ENCODE data around the gene NR6A1.
"Not testable (repeated sequence)": the region's sequence is repeated elsewhere in the genome, so short reads cannot be mapped to it uniquely, and the experiment has no call there.

The NR6A1 gene

GRCh38 chr9:124757616-124758015 is 13.5 kb downstream of the NR6A1 start:
- DNase-seq = no peak

DNA sequence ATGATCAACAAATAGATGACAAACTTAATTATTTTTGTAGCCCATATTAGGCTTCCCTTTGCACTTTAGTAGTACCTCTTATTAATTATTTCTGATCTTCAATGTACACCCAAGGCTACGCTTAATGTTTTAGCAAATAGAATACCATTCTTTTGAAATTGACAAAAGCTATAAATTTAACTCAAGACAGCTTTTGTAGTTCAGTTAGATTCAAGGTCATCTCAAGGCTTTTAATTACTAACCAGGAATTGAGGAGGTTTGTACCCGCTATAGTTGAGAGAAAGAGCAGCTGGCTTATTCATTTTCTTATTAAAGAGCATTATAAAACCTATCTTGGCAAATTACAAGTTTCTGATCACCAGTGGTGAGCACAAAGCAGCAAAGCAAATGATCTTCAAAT is 15.1 kb downstream of the NR6A1 start:
- DNase-seq = no peak

DNA sequence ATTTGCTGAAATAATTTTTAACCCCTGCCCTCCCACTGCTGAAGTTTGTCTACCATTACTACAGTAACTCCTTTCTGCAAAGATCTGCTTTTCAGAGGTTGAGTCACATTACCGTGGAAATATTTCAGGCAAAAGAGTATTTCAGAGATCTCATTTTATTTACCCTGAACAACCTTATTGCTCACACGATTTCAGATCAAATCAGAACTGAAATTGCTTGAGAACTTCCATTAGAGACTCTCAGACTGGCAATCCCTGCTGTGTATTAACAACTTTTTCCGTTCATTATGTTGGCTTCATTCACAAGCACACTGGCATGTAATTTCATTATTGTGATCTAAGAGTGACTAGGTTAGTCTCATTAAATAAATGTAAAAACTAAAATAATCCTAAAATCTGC is 16.1 kb downstream of the NR6A1 start:
- no peak for DNase-seq

- DNase-seq = no peak
Observed at GRCh38 chr9:124754289-124754688, 16.8 kb downstream of the NR6A1 start.

- DNase-seq = no peak
Observed at GRCh38 chr9:124752967-124753366, 18.1 kb downstream of the NR6A1 start.

- no peak for DNase-seq
Observed at GRCh38 chr9:124749781-124750180, 21.3 kb downstream of the NR6A1 start.

- no peak for DNase-seq
Observed at GRCh38 chr9:124749284-124749683, 21.8 kb downstream of the NR6A1 start.

DNA sequence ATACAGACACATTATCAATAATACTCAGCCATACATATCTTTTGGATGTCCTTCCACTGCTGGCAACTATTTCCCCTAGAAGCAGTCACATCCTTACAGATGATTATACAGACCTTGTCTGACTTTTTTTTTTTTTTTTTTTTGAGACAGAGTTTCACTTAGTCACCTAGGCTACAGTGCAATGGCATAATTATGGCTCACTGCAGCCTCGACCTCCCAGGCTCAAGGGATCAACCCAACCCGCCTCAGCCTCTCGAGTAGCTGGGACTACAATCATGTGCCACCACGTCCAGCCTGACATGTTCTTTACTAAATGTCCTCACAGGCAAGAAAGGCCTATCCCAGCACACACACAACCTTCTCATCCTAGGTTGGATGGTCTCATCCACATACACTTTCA is 24.0 kb downstream of the NR6A1 start:
- DNase-seq = no peak

- no peak for DNase-seq
Observed at GRCh38 chr9:124743686-124744348, 27.3 kb downstream of the NR6A1 start.

GRCh38 chr9:124742940-124743339 is 28.2 kb downstream of the NR6A1 start:
- DNase-seq = no peak

GRCh38 chr9:124741662-124742061 is 29.4 kb downstream of the NR6A1 start:
- DNase-seq = no peak

- DNase-seq = no peak
Observed at GRCh38 chr9:124741149-124741548, 30.0 kb downstream of the NR6A1 start.

- DNase-seq = no peak
Observed at GRCh38 chr9:124739360-124739759, 31.8 kb downstream of the NR6A1 start.

GRCh38 chr9:124738075-124738474 is 33.0 kb downstream of the NR6A1 start:
- not testable (repeated sequence) for DNase-seq

DNA sequence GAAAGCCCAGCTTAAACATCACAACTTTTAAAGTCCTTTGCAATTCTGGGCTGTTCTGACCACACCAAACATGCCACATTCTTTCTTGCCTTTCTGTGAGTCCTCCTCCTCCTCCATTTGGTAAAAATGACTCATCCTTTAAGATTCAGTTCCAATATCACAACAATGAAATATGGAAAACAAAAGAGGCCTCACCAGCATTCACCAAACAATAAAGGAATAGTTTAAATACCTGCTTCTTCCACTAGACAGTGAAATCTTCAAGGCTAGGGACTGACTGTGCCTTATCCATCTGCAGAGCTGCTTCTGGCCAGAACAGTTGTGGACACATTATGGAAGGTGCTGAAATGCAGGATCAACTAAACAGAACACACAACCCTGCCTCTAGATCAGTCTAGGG is 36.0 kb downstream of the NR6A1 start:
- DNase-seq = no peak

GRCh38 chr9:124734741-124735083 is 36.4 kb downstream of the NR6A1 start:
- not testable (repeated sequence) for DNase-seq

DNA sequence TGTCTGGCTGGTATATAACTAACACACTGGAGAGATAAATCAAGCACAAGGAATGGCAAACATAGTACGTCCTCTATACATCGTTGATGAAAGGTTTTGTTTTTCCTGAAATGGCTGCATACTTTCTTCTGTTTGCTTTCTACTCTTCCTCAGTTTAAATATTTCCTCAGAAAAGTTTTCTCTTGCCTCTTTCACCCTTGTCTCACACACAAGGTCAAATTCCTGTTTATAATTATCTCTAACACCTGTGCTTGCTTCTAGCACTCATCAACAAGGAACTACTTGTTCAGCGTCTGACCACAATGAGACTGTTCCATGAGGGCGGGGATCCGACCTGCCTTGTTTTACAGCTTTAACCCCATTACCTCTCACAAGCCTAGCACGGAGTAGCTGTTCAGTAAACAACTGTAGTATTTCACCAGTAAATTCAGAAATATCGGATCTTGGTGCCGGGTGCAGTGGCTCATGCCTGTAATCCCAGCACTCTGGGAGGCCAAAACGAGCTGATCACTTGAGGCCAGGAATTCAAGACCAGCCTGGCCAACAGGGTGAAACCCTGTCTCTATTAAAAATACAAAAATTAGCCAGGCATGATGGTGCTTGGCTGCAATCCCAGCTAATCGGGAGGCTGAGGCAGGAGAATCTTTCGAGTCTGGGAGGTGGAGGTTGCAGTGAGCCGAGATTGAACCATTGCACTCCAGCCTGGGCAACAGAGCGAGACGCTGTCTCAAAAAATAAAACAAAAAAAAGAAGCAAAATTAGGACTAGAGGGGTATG is 37.0 kb downstream of the NR6A1 start:
- no peak for DNase-seq

GRCh38 chr9:124730772-124731171 is 40.3 kb downstream of the NR6A1 start:
- DNase-seq = no peak

DNA sequence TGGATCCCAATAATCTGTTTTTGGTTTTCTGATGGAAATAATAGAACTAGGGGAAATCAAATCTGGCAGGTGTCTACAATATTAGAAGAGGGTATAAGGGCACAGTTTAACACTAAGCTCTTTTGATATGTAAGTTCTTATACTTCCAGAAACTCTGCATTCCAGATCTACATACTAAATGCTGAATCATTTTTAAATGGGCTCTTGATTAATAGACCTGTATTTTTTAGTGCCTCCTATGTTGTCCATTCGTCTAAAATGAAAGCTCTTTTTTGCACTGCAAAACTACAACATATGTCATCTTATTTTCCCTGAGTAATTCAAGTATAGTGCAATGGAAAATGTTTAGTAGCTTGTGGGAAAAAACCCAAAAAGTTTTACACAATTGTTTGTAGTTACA is 44.2 kb downstream of the NR6A1 start:
- DNase-seq = no peak

- no peak for DNase-seq
Observed at GRCh38 chr9:124725068-124725452, 46.1 kb downstream of the NR6A1 start.

DNA sequence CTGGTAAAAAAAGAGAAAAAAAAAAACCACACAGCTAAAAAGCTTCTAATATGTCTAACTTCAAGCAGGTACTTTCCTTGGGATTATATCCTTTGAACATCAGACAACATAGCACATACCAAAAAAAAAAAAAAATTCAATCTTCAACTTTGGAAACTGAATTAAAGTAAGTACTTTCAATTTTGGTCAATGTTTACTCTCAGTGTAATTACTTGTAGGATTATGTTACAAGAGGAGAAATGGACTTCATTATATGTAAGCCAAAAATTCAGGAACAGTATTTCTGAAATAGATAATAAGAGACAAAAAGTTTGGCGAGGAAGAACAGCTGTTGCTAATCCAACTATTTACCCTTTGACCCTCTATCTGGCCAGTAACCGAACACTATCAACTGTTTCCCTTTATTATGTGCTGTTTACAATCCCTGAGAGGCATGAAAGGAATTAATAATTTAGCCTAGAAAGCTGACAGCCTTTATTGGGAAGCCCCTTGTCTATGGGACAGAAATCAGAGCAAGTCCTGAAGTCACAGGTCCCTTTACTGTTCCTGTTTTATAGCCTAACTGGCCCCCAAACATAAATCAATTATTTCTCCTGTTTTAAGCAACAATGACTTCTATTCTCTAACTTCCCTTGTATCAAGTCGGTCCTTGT is 46.6 kb downstream of the NR6A1 start:
- no peak for DNase-seq

GRCh38 chr9:124723352-124723751 is 47.8 kb downstream of the NR6A1 start:
- no peak for DNase-seq

- no peak for DNase-seq
Observed at GRCh38 chr9:124721109-124721906, 49.8 kb downstream of the NR6A1 start.

Measured in DMS79 treated with DMSO at 0.1 percent for 48 hours (cell line).